Common myeloid progenitor, CD34-positive (primary cell): ENCODE measurements around the gene IQCH.
"Not testable (repeated sequence)": the region's sequence is repeated elsewhere in the genome, so short reads cannot be mapped to it uniquely, and the experiment has no call there.

ENCODE experiments used
- CTCF ChIA-PET: fragments of 350-600 bp; sonication (Branson Sonifier 250); formaldehyde crosslinking; loops from one replicate; lab custom pipeline; 2021; ENCODE audit warnings: antibody characterized with exemption; lab: Charles Lee
- POLR2A ChIA-PET: fragments of 350-600 bp; sonication (Branson Sonifier 250); formaldehyde crosslinking; loops from one replicate; lab custom pipeline; 2021; ENCODE audit warnings: antibody characterized with exemption; lab: Charles Lee
- DNase-seq, 3 donors: peaks; one replicate each; pipeline versions ENCODE4 v3.0.0 to v3.0.0-alpha.2; 2013
- H3K27ac ChIP-seq, 2 experiments: 1 replicate in 1 of 2; 2 replicates in 1 of 2; pipeline ENCODE4 v1.7.0; 2013; ENCODE audit warnings: inconsistent platforms in 2 of 2, low read length in 2 of 2, mild to moderate bottlenecking in 2 of 2, low read depth in 1 of 2, moderate library complexity in 1 of 2; ENCODE audit not compliant: severe bottlenecking in 2 of 2, insufficient read depth in 1 of 2, poor library complexity in 1 of 2
- H3K27me3 ChIP-seq, 5 experiments: replicated peaks in 2 of 5; 1 replicate in 3 of 5; 2 replicates in 2 of 5; pipeline versions ENCODE4 v1.6.1 to v1.7.0; 2013; ENCODE audit warnings: low read length in 4 of 5, mild to moderate bottlenecking in 2 of 5, moderate library complexity in 2 of 5, inconsistent platforms in 1 of 5; ENCODE audit not compliant: insufficient read depth in 5 of 5, control insufficient read depth in 4 of 5
- H3K36me3 ChIP-seq, 4 experiments: 1 replicate in 2 of 4; 2 replicates in 2 of 4; pipeline versions ENCODE4 v1.6.1 to v1.7.0; 2013; ENCODE audit warnings: low read length in 3 of 4, control low read depth in 1 of 4, mild to moderate bottlenecking in 1 of 4; ENCODE audit not compliant: control insufficient read depth in 4 of 4, insufficient read depth in 4 of 4
- H3K4me1 ChIP-seq, 4 experiments: 1 replicate in 3 of 4; 2 replicates in 1 of 4; pipeline versions ENCODE4 v1.6.1 to v1.7.1; 2013; ENCODE audit warnings: low read length in 3 of 4, mild to moderate bottlenecking in 3 of 4, control low read depth in 1 of 4, inconsistent platforms in 1 of 4, moderate library complexity in 1 of 4; ENCODE audit not compliant: control insufficient read depth in 4 of 4, insufficient read depth in 4 of 4; ENCODE audit errors: control extremely low read depth in 1 of 4
- H3K4me3 ChIP-seq, 7 experiments: 1 replicate in 4 of 7; 2 replicates in 3 of 7; pipeline versions ENCODE4 v1.5.1 to v1.7.0; 2013; ENCODE audit warnings: mild to moderate bottlenecking in 7 of 7, low read length in 6 of 7, moderate library complexity in 6 of 7, inconsistent platforms in 2 of 7, low read depth in 2 of 7, control low read depth in 1 of 7; ENCODE audit not compliant: insufficient read depth in 4 of 7, control insufficient read depth in 1 of 7; ENCODE audit errors: extremely low read depth in 1 of 7
- H3K9me3 ChIP-seq, 5 experiments: 1 replicate in 4 of 5; 2 replicates in 1 of 5; pipeline versions ENCODE4 v1.6.1 to v1.7.1; 2013; ENCODE audit warnings: low read length in 4 of 5, mild to moderate bottlenecking in 2 of 5, inconsistent platforms in 1 of 5, low read depth in 1 of 5, moderate library complexity in 1 of 5; ENCODE audit not compliant: control insufficient read depth in 4 of 5, insufficient read depth in 2 of 5; ENCODE audit errors: control extremely low read depth in 1 of 5
- WGBS: methylation state at CpG from one replicate; pipeline ENCODE4 v1.1.5; 2013; ENCODE audit not compliant: insufficient coverage; 5-methylcytosine and 5-hydroxymethylcytosine counted together

The IQCH gene

GRCh38 chr15:67244971-67245478 is 9.6 kb upstream of the IQCH start:
- Histone ChIP-seq H3K4me1 (peaks cover 3 to 27% (median 12%) of the 10 kb centered on the region in 4 experiments), H3K4me3 (no peak overlapping the region), H3K9me3 (no peaks in the 10 kb centered on the region), H3K27ac (no peak overlapping the region), H3K36me3 (peaks cover 0 to 7% (median 5%) of the 10 kb centered on the region in 4 experiments), H3K27me3 (no peaks in the 10 kb centered on the region)
- no CpG with 5 or more reads among the region's 3 CpGs for WGBS
- DNase-seq = no peak
- POLR2A ChIA-PET = no interaction called here
- CTCF ChIA-PET = no interaction called here

- H3K4me3 ChIP-seq, H3K9me3 ChIP-seq, POLR2A ChIA-PET, DNase-seq, H3K27me3 ChIP-seq, H3K27ac ChIP-seq, CTCF ChIA-PET, H3K36me3 ChIP-seq: not testable (repeated sequence)
- H3K4me1 ChIP-seq = peaks cover 3 to 14% (median 6%) of the 10 kb centered on the region in 4 experiments
- 100% methylated on average over 5 of the region's 5 CpGs for WGBS
These were observed 8.0 kb upstream of the IQCH start for GRCh38 chr15:67246606-67247005.

GRCh38 chr15:67248011-67248505 is 6.5 kb upstream of the IQCH start:
- DNase-seq = no peak
- CTCF ChIA-PET = interaction anchor here (1.2 kb wide), 1 partner anchor 19 kb away, joined by 3 read pairs; no protein-coding TSS in a partner anchor
- H3K4me3 ChIP-seq = no peak overlapping the region
- POLR2A ChIA-PET = interaction anchor here (0.7 kb wide), 1 partner anchor 21 kb away, joined by 3 read pairs; no protein-coding TSS in a partner anchor
- no peak overlapping the region for H3K27ac ChIP-seq
- H3K36me3 ChIP-seq = peaks cover 0 to 7% (median 5%) of the 10 kb centered on the region in 4 experiments
- H3K4me1 ChIP-seq = peaks cover 0 to 11% (median 2%) of the 10 kb centered on the region in 4 experiments
- H3K27me3 ChIP-seq = no peaks in the 10 kb centered on the region
- H3K9me3 ChIP-seq = no peaks in the 10 kb centered on the region

- H3K4me1 ChIP-seq = peaks cover 5 to 19% (median 10%) of the 10 kb centered on the region in 4 experiments
- H3K4me3 ChIP-seq = no peak overlapping the region
- DNase-seq = no peak
- H3K27me3 ChIP-seq = no peaks in the 10 kb centered on the region
- POLR2A ChIA-PET = no interaction called here
- CTCF ChIA-PET = interaction anchor here (0.7 kb wide), 1 partner anchor 308 kb away, joined by 3 read pairs; no protein-coding TSS in a partner anchor
- H3K27ac ChIP-seq = no peak overlapping the region
- no peaks in the 10 kb centered on the region for H3K9me3 ChIP-seq
- H3K36me3 ChIP-seq = peaks cover 0 to 7% (median 5%) of the 10 kb centered on the region in 4 experiments
These were observed 4.8 kb upstream of the IQCH start for GRCh38 chr15:67249830-67250229.

GRCh38 chr15:67251318-67251717 is 3.3 kb upstream of the IQCH start:
- no peaks in the 10 kb centered on the region for H3K27me3 ChIP-seq
- H3K4me3 ChIP-seq = no peak overlapping the region
- DNase-seq = no peak
- peaks cover 0 to 5% (median 2%) of the 10 kb centered on the region in 4 experiments for H3K36me3 ChIP-seq
- H3K9me3 ChIP-seq = no peaks in the 10 kb centered on the region
- ChIA-PET POLR2A (interaction anchor here (0.7 kb wide), 1 partner anchor 142 kb away, joined by 3 read pairs; no protein-coding TSS in a partner anchor), CTCF (interaction anchor here (1.3 kb wide), 1 partner anchor 13 kb away, joined by 3 read pairs; no protein-coding TSS in a partner anchor)
- WGBS = 100% methylated on average over 1 of the region's 5 CpGs
- peaks cover 7 to 23% (median 12%) of the 10 kb centered on the region in 4 experiments for H3K4me1 ChIP-seq
- no peak overlapping the region for H3K27ac ChIP-seq

- 93% methylated on average over 6 of the region's 12 CpGs for WGBS
- no peaks in the 10 kb centered on the region for H3K9me3 ChIP-seq
- H3K27ac ChIP-seq = no peak overlapping the region
- H3K36me3 ChIP-seq = no peaks in the 10 kb centered on the region
- CTCF ChIA-PET = no interaction called here
- no peak for DNase-seq
- POLR2A ChIA-PET = no interaction called here
- H3K4me1 ChIP-seq = peaks cover 7 to 23% (median 12%) of the 10 kb centered on the region in 4 experiments
- H3K27me3 ChIP-seq = no peaks in the 10 kb centered on the region
- peak overlapping the region in 5 of 7 experiments; percentile 87 to 99 (median 91) for H3K4me3 ChIP-seq
These were observed 1.5 kb upstream of the IQCH start for GRCh38 chr15:67253101-67253500.

GRCh38 chr15:67253549-67254237 is 893 bp upstream of the IQCH start:
- ChIA-PET CTCF (interaction anchor here (0.6 to 0.9 kb wide), 2 partner anchors 70 to 152 kb away, joined by 3 to 5 read pairs; no protein-coding TSS in a partner anchor), POLR2A (interaction anchor here (0.6 kb wide), 1 partner anchor 313 kb away, joined by 3 read pairs; no protein-coding TSS in a partner anchor)
- H3K36me3 ChIP-seq = no peaks in the 10 kb centered on the region

More at GRCh38 chr15:67253549-67254237, 893 bp upstream of the IQCH start:
- peaks cover 7 to 23% (median 12%) of the 10 kb centered on the region in 4 experiments for H3K4me1 ChIP-seq
- peak overlapping the region; percentile 80 to 99 (median 90) for H3K4me3 ChIP-seq
- no peaks in the 10 kb centered on the region for H3K27me3 ChIP-seq
- H3K27ac ChIP-seq = peak overlapping the region; percentile 92 to 95
- peak in 1 of 3 donors; percentile 33 for DNase-seq
- WGBS = 42% methylated on average over 6 of the region's 15 CpGs
- H3K9me3 ChIP-seq = no peaks in the 10 kb centered on the region
